ENCODE data around the gene HPSE2.

Gene HPSE2

GRCh38 chr10:98980353-98980752 is 255.3 kb downstream of the HPSE2 start:
- no peak for TF ChIP-seq CTCF (conservative IDR thresholded peaks at IDR 0.05; ENCODE audit: low read depth, low read length)
- no peak for DNase-seq (ENCODE audit: low read depth)
- H3K4me3 ChIP-seq (ENCODE audit: low read depth, low read length), result no peak overlapping the region

GRCh38 chr10:98971464-98971863 is 264.2 kb downstream of the HPSE2 start:
- no peak for TF ChIP-seq CTCF (conservative IDR thresholded peaks at IDR 0.05; ENCODE audit: low read depth, low read length)
- peak; percentile 1 for DNase-seq (ENCODE audit: low read depth)
- no peak overlapping the region for H3K4me3 ChIP-seq (ENCODE audit: low read depth, low read length)

GRCh38 chr10:98967601-98968000 is 268.1 kb downstream of the HPSE2 start:
- no peak for TF ChIP-seq CTCF (conservative IDR thresholded peaks at IDR 0.05; ENCODE audit: low read depth, low read length)
- DNase-seq (ENCODE audit: low read depth), result peak; percentile 0
- H3K4me3 ChIP-seq (ENCODE audit: low read depth, low read length), result no peak overlapping the region

- no peak overlapping the region for H3K4me3 ChIP-seq (ENCODE audit: low read depth, low read length)
- no peak for DNase-seq (ENCODE audit: low read depth)
- no peak for TF ChIP-seq CTCF (conservative IDR thresholded peaks at IDR 0.05; ENCODE audit: low read depth, low read length)
These were observed 272.0 kb downstream of the HPSE2 start for GRCh38 chr10:98963608-98964007.

DNA sequence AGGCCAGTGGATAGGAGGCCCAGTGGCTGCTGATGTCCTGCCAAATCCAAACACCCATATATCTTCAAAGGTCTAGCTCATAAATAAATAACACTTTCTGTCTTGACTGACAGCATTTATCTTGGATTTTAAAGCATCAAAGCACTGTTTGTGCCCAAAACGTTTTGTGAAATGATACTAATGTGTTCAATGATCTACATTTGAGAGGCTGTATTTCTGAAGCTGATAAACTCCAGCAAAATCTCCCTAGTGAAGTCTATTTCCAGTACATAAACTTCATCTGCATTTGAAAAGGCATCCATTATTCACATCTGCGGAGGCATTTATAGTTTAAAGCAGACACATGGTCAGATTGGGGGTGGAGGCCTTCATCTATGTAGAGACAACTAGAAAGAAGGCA is 276.3 kb downstream of the HPSE2 start:
- TF ChIP-seq CTCF (conservative IDR thresholded peaks at IDR 0.05; ENCODE audit: low read depth, low read length), result no peak
- DNase-seq (ENCODE audit: low read depth), result no peak
- no peak overlapping the region for H3K4me3 ChIP-seq (ENCODE audit: low read depth, low read length)

DNA sequence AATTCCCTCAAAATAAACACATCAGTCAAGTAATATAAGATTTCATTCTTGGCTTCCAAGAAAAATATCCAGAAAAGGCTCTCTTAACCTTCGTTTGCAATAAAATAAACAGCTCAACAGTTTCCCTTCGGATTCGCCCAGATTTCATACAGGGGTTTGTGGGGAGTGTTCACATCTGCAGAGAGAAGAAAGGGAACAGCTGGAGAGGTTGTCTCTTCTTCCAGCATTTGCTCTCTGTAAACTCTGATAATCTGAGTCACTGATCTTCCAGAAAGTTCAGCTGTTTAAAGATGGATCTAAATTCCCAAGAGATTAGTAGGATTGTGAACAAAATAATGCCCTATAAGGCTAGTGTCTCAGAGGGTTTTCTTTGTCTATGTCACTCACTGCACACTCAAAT is 277.9 kb downstream of the HPSE2 start:
- DNase-seq (ENCODE audit: low read depth), result no peak
- TF ChIP-seq CTCF (conservative IDR thresholded peaks at IDR 0.05; ENCODE audit: low read depth, low read length), result no peak
- H3K4me3 ChIP-seq (ENCODE audit: low read depth, low read length), result no peak overlapping the region

DNA sequence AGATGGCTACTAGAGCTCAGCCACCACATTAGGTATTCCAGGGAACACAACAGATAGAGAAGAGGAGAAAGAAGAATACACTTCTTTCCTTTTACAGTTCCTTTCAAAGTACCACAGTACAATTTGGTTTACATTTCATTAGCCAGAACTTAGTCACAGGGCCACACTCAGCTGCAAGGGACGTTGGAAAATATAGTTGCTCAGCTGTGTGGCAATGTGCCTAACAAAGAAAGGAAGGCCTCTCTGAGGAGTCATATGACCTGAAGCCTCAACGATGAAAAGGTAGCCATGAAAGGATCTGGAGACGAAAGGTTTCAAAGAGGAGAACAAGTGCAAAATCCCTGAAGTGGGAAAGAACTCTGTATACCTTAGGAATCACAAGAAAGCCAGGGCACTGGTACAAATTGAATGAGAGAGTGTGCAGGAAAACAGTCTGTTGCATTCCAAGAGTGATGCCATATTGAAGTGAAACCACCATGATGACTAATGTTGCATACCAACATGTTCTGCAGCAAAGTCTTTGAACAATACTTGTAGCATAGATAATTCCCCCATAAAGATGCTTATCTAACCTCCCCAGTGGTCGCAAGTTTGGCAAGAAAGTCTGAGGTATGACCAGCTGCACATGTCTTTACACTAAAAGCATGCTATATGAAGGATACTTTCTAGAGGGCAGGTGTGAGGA is 278.9 kb downstream of the HPSE2 start:
- H3K4me3 ChIP-seq (ENCODE audit: low read depth, low read length), result no peak overlapping the region
- TF ChIP-seq CTCF (conservative IDR thresholded peaks at IDR 0.05; ENCODE audit: low read depth, low read length), result no peak
- DNase-seq (ENCODE audit: low read depth), result peak; percentile 0
